Brain microvascular endothelial cell (primary cell): ENCODE data around the gene TCF7L1.

Source experiments
- DNase-seq: peaks from one replicate; pipeline ENCODE4 v3.0.0-alpha.2; 2020
- H3K27ac ChIP-seq: fragments of 250-450 bp; sonication (Bioruptor Pico); 2 replicates; pipeline ENCODE4 v1.5.1; 2020; ENCODE audit warnings: mild to moderate bottlenecking, moderate library complexity
- H3K27me3 ChIP-seq: fragments of 250-450 bp; sonication (Bioruptor Pico); replicated peaks from 2 replicates; pipeline ENCODE4 v1.5.1; 2020; ENCODE audit warnings: mild to moderate bottlenecking
- H3K36me3 ChIP-seq: fragments of 250-450 bp; sonication (Bioruptor Pico); replicated peaks from 2 replicates; pipeline ENCODE4 v1.5.1; 2020; ENCODE audit warnings: mild to moderate bottlenecking
- H3K4me3 ChIP-seq: 2 replicates; pipeline ENCODE4 v1.5.1; 2011; ENCODE audit warnings: low read depth, mild to moderate bottlenecking, control low read depth, low read length, moderate library complexity
- CTCF ChIP-seq: IDR thresholded peaks from 2 replicates; pipeline ENCODE4 v1.5.1; 2011; ENCODE audit warnings: low read depth, mild to moderate bottlenecking, moderate library complexity, low read length, control low read depth, inconsistent platforms; ENCODE audit errors: missing control alignments
- in situ Hi-C: cut with HindIII; loops from 2 replicates; pipeline ENCODE4 v1.10.0; 2017; ENCODE audit warnings: low sequenced_read_pairs, low pct_ligation_motif_present

The TCF7L1 gene

GRCh38 chr2:85213404-85213803 is 80.2 kb downstream of the TCF7L1 start:
- no peak for TF ChIP-seq CTCF
- Histone ChIP-seq H3K27me3 (no peaks in the 10 kb centered on the region), H3K36me3 (no peaks in the 10 kb centered on the region), H3K4me3 (no peak overlapping the region), H3K27ac (no peak overlapping the region)
- in situ Hi-C loops = no loop called here
- no peak for DNase-seq

GRCh38 chr2:85213901-85214512 is 80.8 kb downstream of the TCF7L1 start:
- no peaks in the 10 kb centered on the region for H3K27me3 ChIP-seq
- in situ Hi-C loops = no loop called here

GRCh38 chr2:85215081-85215447 is 81.9 kb downstream of the TCF7L1 start:
- DNase-seq = no peak
- Histone ChIP-seq H3K36me3 (no peaks in the 10 kb centered on the region), H3K27ac (no peak overlapping the region), H3K27me3 (no peaks in the 10 kb centered on the region), H3K4me3 (no peak overlapping the region)
- peak; percentile 1 for TF ChIP-seq CTCF
- in situ Hi-C loops = no loop called here

More at GRCh38 chr2:85213901-85214512, 80.8 kb downstream of the TCF7L1 start:
- H3K4me3 ChIP-seq = no peak overlapping the region
- H3K27ac ChIP-seq = no peak overlapping the region
- DNase-seq = no peak
- H3K36me3 ChIP-seq = no peaks in the 10 kb centered on the region
- TF ChIP-seq CTCF = no peak

- Histone ChIP-seq H3K4me3 (no peak overlapping the region), H3K36me3 (no peaks in the 10 kb centered on the region), H3K27ac (peak overlapping the region; percentile 11), H3K27me3 (no peaks in the 10 kb centered on the region)
- TF ChIP-seq CTCF = no peak
- DNase-seq = peak; percentile 62
- in situ Hi-C loops = no loop called here
Observed at GRCh38 chr2:85215448-85216401, 82.5 kb downstream of the TCF7L1 start.

GRCh38 chr2:85216927-85217326 is 83.7 kb downstream of the TCF7L1 start:
- Histone ChIP-seq H3K27ac (no peak overlapping the region), H3K36me3 (no peaks in the 10 kb centered on the region), H3K27me3 (no peaks in the 10 kb centered on the region), H3K4me3 (no peak overlapping the region)
- DNase-seq = no peak
- no peak for TF ChIP-seq CTCF
- in situ Hi-C loops = no loop called here
